ENCODE data around the gene PCBP3.

PCBP3 gene

DNA sequence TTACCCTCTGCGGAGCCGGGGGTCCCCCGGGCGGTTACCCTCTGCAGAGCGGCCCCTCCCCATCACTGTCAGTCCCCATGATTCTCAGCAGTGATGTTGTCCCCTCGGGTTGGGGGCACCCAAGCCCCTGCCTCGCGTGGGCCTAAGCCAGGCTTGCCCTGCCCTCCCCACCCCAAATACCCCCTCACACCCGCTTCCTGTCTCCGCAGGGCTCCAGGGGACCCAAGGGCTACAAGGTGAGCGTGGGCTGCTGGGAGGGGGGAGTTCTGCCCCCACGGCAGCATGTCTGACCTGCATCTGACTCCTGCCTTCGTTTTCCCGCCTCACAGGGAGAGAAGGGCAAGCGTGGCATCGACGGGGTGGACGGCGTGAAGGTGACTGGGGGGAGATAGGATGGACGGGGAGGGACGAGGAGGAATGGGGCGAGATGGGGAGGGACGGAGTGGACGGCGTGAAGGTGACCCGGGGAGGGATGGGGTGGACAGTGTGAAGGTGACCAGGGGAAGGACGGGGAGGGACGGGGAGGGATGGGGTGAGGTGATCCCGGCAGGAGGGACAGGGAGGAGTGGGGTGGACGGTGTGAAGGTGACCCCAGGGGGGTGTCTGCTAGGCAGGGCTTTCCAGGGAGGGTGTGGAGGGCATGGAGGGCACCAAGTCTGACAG, 346.7 kb downstream of the PCBP3 start:
- no peak for DNase-seq (ENCODE audit: low spot score)
- TF ChIP-seq, protein P1, sequence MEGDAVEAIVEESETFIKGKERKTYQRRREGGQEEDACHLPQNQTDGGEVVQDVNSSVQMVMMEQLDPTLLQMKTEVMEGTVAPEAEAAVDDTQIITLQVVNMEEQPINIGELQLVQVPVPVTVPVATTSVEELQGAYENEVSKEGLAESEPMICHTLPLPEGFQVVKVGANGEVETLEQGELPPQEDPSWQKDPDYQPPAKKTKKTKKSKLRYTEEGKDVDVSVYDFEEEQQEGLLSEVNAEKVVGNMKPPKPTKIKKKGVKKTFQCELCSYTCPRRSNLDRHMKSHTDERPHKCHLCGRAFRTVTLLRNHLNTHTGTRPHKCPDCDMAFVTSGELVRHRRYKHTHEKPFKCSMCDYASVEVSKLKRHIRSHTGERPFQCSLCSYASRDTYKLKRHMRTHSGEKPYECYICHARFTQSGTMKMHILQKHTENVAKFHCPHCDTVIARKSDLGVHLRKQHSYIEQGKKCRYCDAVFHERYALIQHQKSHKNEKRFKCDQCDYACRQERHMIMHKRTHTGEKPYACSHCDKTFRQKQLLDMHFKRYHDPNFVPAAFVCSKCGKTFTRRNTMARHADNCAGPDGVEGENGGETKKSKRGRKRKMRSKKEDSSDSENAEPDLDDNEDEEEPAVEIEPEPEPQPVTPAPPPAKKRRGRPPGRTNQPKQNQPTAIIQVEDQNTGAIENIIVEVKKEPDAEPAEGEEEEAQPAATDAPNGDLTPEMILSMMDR (IDR thresholded peaks at IDR 0.05; ENCODE audit: extremely low read depth, missing control alignments), result no peak

DNA sequence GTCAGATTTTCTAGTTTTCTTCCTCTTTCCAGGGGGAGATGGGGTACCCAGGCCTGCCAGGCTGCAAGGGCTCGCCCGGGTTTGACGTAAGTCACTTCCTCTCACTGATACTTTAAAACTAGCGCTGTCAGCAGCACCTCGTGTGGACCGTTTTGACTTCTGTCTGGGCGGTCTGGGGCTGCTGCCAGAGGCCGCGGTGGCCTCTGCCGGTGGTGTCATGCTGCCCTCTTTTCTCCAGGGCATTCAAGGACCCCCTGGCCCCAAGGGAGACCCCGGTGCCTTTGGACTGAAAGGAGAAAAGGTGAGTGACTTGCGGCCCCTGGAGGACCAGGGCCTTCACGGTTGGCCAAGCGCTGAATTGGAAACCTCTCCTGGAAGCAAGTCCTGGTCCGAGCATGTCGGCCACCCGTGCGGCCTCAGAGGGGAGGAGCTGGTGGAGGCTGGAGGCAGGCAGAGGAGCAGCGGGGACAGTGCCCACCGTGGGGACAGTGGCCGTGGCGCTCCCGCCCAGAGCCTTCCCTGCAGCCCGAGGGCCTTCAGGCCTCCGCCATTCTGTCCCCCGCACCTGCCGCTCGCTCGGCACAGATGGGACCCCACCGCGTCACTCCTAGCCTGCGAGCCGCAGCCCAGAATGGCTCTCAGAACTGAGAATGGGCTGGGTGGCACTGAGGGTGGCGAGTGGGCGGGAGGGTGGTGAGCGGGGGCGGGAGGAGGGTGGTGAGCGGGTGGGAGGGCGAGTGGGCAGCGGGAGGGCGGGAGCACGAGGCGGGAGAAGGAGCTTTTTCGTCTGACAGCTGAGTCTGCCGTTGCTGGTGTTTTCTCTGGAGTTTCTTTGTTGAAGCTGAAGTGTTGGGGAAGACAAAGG, 347.4 kb downstream of the PCBP3 start:
- no peak for DNase-seq (ENCODE audit: low spot score)
- TF ChIP-seq, protein P1 (IDR thresholded peaks at IDR 0.05; ENCODE audit: extremely low read depth, missing control alignments), result no peak

DNA sequence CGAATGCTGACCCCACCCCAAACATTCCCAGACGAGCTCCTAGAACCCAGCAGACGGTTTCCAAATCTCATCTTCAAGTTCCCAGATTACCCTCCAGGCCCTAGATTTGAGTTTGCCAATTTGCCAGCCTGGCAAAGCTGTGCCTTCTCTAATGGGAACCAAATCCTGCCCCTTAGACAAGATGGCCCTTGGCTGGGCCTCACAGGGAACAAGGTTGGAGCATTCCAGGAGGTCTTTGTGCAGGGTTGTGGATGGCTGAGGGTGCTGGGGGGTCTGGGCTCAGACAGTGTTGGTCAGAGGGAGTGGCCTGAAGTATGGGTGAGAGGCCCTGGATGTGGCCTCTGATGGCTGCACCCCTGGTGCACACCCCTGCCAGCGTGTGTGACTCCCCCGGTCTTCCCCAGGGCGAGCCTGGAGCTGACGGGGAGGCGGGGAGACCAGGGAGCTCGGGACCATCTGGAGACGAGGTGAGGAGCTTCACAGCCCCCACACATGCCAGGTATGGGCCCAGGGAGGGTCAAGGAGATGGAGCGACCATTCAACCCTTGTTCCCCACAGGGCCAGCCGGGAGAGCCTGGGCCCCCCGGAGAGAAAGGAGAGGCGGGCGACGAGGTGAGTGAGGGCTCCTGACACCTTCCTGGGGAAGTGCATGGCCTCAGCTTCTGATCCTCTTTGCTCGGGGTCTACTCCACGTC, 348.2 kb downstream of the PCBP3 start:
- TF ChIP-seq, protein P1 (IDR thresholded peaks at IDR 0.05; ENCODE audit: extremely low read depth, missing control alignments), result no peak
- DNase-seq (ENCODE audit: low spot score), result no peak
